Hepatocyte (in vitro differentiated cells): ENCODE data around the gene RGN.

ENCODE experiments used
- CTCF ChIP-seq: fragments of 200-600 bp; sonication (generic); IDR thresholded peaks from 2 replicates; pipeline ENCODE4 v1.5.1; 2016; ENCODE audit warnings: antibody characterized with exemption, mild to moderate bottlenecking; ENCODE audit not compliant: poor library complexity
- EZH2phosphoT487 ChIP-seq: fragments of 200-600 bp; sonication (generic); IDR thresholded peaks from one replicate; pipeline ENCODE4 v1.6.1; 2018; ENCODE audit warnings: antibody characterized with exemption, mild to moderate bottlenecking, low read depth, moderate library complexity; ENCODE audit not compliant: unreplicated experiment, severe bottlenecking

DNA sequence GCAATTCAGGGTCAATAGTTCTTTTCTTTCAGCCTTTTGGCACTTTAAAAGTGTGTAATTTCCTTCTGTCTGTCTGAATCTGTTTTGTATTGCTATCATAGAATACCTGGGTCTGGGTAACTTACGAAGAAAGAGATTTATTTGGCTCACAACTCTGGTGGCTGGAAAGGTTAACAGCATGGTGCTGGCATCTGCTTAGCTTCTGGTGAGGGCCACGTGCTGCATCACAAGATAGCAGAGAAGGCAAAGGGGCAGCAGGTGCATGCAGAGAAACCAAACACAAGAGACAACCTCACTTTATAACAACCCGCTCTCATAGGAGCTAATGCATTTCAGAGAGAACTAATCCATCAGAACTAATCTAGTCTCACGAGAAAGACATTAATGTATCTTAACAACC lies 18.8 kb downstream of the RGN start:
- TF ChIP-seq CTCF (no peak), EZH2phosphoT487 (no peak)
